WTC11 (cell line): ENCODE measurements around the gene OTOGL.

Experiments
- ATF3 ChIP-seq: sonication (generic); formaldehyde crosslinking; conservative IDR thresholded peaks from 2 replicates; pipeline ENCODE4 v1.8.1; 2022; ENCODE audit warnings: mild to moderate bottlenecking, missing genetic modification reagents
- CTCF ChIP-seq: fragments of 200-600 bp; IDR thresholded peaks from 2 replicates; pipeline ENCODE4 v1.8.0; 2022; ENCODE audit warnings: antibody characterized with exemption
- JUN ChIP-seq: sonication (generic); formaldehyde crosslinking; IDR thresholded peaks from 2 replicates; pipeline ENCODE4 v1.8.0; 2023; ENCODE audit warnings: mild to moderate bottlenecking, missing genetic modification reagents
- MAX ChIP-seq: sonication (generic); formaldehyde crosslinking; IDR thresholded peaks from 2 replicates; pipeline ENCODE4 v1.8.0; 2022; ENCODE audit warnings: mild to moderate bottlenecking, missing genetic modification reagents
- SP1 ChIP-seq: sonication (generic); formaldehyde crosslinking; conservative IDR thresholded peaks from 2 replicates; pipeline ENCODE4 v1.8.1; 2022; ENCODE audit warnings: missing genetic modification reagents
- TP53 ChIP-seq: sonication (generic); formaldehyde crosslinking; IDR thresholded peaks from 2 replicates; pipeline ENCODE4 v1.8.1; 2023; ENCODE audit warnings: mild to moderate bottlenecking, missing genetic modification reagents
- ZNF416 ChIP-seq: fragments of 250-450 bp; sonication (Bioruptor Pico); IDR thresholded peaks from 2 replicates; pipeline ENCODE4 v1.9.0; 2021; ENCODE audit warnings: mild to moderate bottlenecking, inconsistent platforms

- TF ChIP-seq SP1 (CRISPR knock-in tag) (no peak), CTCF (no peak), ATF3 (CRISPR knock-in tag) (no peak), JUN (CRISPR knock-in tag) (no peak), MAX (CRISPR knock-in tag) (no peak), ZNF416 (no peak), TP53 (CRISPR knock-in tag) (no peak)
Measured at GRCh38 chr12:80230068-80230467, 130.7 kb downstream of the OTOGL start.
